Measurements from ENCODE around the gene SYT5. TPM values are rescaled to one million over a fixed set of nuclear protein-coding genes. Genes with fewer than 3 reads are reported as not detected.

SYT5 gene
- total RNA-seq, 1 donor: 0.63 TPM

DNA sequence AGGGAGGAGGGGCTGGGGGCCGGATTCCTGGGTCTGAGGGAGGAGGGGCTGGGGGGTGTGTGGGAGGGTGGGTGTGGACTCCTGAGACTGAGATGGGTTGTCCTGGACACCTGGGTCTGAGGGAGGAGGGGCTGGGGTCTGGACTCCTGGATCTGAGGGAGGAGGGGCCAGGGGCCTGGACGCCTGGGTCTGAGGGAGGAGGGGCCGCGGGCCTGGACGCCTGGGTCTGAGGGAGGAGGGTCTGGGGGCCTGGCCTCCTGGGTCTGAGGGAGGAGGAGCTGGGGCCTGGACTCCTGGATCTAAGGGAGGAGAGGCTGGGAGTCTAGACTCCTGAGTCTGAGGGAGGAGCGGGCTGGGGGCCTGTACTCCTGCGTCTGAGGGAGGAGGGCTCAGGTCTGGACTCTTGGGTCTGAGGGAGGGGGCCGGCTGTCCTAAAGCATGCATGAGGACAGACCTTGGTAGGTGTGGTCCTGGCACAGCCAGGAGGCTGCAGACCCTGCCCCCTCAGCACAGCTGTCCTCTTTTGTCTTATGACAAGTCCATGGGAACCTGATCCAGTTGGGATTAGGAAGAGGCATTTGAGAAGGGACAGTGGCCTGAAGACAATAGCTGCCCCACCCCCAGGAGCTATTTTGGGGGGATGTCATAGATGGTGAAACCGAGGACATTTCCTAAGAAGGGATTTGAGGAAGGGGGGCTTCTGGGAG, 32.4 kb downstream of the SYT5 start:
- Histone ChIP-seq H3K4me3 (ENCODE audit: low read length) (no peak overlapping the region), H3K27me3 (ENCODE audit: insufficient read depth, low read length) (peaks cover 9% of the 10 kb centered on the region), H3K4me1 (ENCODE audit: insufficient read depth, low read length) (peaks cover 11% of the 10 kb centered on the region), H3K9me3 (ENCODE audit: low read depth, low read length) (no peaks in the 10 kb centered on the region)

DNA sequence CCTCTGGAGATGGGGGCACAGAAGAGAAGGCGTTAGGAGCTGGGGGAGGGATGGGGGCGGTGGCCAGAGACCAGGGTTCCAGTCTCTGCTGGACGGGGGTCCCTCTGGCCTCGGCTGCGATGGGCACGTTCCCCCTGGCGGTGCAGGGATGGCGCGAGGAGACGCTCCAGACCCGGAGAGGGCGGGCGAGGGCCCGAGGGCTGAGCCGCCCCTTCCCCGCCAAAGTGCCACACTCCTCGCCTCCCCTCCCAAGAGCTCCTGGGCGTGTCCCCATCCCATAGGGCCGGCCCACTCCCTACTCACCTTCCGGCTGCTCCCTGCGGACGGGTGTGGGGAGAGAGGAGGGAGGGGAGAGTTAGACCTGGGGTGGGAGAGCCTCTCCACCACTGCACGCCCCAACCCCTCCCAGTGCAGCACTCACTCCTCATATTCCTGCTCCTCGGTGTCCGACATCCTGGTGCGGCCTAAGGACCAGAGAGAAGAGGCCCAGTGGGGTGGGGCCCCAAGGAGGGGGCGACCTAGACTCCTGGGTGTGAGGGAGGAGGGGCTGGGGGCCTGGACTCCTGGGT, 33.3 kb downstream of the SYT5 start:
- peaks cover 11% of the 10 kb centered on the region for H3K4me1 ChIP-seq (ENCODE audit: insufficient read depth, low read length)
- peaks cover 11% of the 10 kb centered on the region for H3K27me3 ChIP-seq (ENCODE audit: insufficient read depth, low read length)
- no peaks in the 10 kb centered on the region for H3K9me3 ChIP-seq (ENCODE audit: low read depth, low read length)
- H3K4me3 ChIP-seq (ENCODE audit: low read length): no peak overlapping the region

DNA sequence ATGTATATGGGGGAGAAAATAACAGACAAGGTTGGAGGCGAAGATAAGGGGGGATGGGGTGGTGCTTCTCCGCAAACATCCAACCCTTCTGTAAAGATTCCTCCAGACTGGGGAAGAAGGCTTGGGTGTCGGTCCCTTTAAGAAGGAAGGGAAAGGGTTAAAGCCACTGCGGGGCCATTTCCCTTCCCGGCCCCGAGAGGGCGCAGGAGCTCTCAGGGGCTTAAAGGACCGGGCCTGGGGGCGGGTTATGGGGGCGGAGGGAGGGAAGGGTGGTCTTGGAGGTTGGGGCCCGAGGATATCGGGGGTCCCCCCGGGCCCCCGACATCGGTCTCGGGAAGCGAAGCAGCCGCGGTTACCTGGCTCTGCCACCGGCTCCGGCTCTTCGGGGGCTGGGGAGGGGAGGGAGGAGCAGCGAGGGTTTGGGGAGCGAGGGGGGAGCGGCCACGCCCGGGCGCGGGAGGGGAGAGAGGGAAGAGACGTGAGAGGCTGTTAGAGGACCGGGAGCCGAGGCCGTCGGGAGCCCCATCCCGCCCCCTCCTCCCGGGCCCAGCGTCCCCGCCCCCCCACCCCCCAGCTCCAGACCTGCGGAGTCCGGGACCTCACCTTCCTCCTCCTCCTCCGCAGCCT, 33.9 kb downstream of the SYT5 start:
- Histone ChIP-seq H3K4me1 (ENCODE audit: insufficient read depth, low read length) (peaks cover 11% of the 10 kb centered on the region), H3K27me3 (ENCODE audit: insufficient read depth, low read length) (peaks cover 13% of the 10 kb centered on the region), H3K9me3 (ENCODE audit: low read depth, low read length) (no peaks in the 10 kb centered on the region), H3K4me3 (ENCODE audit: low read length) (no peak overlapping the region)

DNA sequence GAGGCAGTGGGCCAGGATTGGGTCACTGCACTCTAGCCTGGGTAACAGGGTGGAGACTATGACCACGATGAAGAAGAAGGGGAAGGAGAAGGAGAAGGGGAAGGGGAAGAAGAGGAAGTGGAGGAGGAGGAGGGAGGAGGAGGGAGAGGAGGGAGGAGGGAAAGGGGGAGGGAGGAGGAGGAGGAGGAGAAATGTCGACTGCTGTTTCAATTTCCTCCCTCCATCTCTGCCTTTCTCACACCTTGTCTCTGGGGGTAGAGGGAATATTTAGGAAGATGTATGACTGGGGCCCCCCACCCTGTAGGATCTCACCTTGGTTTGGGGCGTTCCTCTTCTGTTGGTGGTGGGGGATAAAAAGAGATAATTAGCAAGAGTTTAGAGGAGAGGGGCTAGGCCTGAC, 34.9 kb downstream of the SYT5 start:
- Histone ChIP-seq H3K9me3 (ENCODE audit: low read depth, low read length) (no peaks in the 10 kb centered on the region), H3K4me1 (ENCODE audit: insufficient read depth, low read length) (peaks cover 11% of the 10 kb centered on the region), H3K27me3 (ENCODE audit: insufficient read depth, low read length) (peaks cover 16% of the 10 kb centered on the region), H3K4me3 (ENCODE audit: low read length) (no peak overlapping the region)

DNA sequence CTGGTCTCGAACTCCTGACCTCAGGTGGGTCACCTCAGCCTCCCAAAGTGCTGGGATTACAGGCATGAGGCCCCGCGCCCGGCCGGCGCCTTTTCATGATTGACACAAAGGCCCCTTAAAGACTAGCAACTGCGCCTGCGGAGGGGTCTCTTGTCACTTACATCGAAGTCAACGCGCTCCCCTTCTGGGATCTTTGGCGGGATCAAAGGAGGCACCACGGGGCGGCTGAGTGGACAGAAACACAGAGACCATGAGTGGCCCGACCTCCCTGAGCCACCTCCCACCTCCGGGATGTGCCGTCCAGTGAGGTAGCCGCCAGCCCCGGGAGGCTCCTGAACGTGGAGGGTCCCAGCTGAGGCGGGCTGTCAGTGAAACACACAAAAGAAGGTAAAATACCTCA, 38.4 kb downstream of the SYT5 start:
- no peaks in the 10 kb centered on the region for H3K9me3 ChIP-seq (ENCODE audit: low read depth, low read length)
- peaks cover 11% of the 10 kb centered on the region for H3K4me1 ChIP-seq (ENCODE audit: insufficient read depth, low read length)
- H3K4me3 ChIP-seq (ENCODE audit: low read length): no peak overlapping the region
- H3K27me3 ChIP-seq (ENCODE audit: insufficient read depth, low read length): peaks cover 16% of the 10 kb centered on the region

DNA sequence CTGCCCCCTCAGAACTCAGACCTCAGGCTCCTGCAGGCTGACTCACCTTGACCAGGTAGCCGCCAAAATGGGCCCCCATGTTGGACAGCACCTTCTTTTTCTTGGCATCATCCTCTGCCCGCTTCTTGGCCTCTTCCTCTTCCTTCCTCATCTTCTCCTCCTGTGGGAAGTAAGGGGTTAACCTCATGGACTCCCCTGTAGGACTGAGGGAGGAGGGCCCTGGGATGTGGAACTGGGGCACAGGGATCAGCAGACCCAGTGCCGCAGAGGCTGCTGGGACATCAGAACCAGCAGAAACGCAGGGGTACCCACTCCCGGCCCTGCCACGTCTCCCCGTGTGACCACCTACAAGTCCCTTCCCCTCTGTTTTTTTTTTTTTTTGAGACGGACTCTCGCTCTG, 42.2 kb downstream of the SYT5 start:
- H3K27me3 ChIP-seq (ENCODE audit: insufficient read depth, low read length): peaks cover 7% of the 10 kb centered on the region
- H3K4me3 ChIP-seq (ENCODE audit: low read length): no peak overlapping the region
- no peaks in the 10 kb centered on the region for H3K4me1 ChIP-seq (ENCODE audit: insufficient read depth, low read length)
- no peaks in the 10 kb centered on the region for H3K9me3 ChIP-seq (ENCODE audit: low read depth, low read length)

DNA sequence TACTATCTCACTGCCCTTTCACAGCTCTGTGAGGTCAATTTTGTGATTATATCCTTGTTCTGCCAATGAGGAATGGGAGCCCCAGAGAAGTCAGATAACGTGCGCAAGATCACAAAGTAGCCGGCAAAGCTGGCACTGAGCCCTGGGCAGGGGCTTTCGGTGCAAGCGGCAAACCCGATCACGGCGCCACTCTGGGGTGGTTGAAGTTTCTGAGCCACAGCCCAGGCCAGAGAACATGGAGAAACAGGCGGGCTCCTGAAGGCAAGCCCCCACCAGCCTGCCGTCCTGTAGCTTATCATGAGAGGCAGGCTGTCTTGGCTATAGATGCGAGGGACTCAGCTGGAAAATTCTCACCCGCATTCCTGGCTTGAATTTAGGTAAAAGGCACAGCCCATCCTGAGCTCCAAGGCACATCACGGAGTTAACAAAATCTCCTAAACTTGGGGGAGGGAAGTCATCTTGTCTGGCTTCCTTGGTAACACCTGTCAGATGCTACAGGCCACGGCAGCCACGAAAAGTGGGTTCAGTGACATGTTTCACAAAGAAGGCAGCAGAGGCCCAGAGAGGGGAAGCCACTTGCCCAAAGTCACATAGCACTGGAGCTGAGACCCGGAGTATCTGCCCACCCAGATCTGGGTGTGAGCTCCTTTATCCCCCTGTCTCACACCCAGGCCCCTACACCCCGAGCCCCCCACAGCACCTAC, 43.5 kb downstream of the SYT5 start:
- Histone ChIP-seq H3K9me3 (ENCODE audit: low read depth, low read length) (no peaks in the 10 kb centered on the region), H3K27me3 (ENCODE audit: insufficient read depth, low read length) (peaks cover 3% of the 10 kb centered on the region), H3K4me3 (ENCODE audit: low read length) (no peak overlapping the region), H3K4me1 (ENCODE audit: insufficient read depth, low read length) (no peaks in the 10 kb centered on the region)

DNA sequence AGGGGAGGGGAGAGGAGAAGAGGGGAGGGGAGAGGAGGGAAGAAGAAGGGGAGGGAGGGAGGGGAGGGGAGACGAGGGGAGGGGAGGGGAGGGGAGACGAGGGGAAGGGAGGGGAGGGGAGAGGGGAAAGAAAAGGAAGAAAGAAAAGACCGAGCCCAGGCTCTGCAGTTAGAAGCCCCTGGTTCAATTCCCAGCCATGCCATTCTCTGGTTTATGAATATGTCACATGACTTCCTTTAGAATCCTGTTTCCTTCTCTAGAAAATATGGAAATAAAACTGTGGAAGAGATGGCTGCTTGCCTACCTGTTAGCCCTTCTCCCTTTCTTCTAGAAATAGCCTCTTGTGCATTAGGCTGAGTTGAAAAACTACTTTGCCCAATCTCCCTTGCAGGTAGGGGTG, 45.4 kb downstream of the SYT5 start:
- Histone ChIP-seq H3K27me3 (ENCODE audit: insufficient read depth, low read length) (peaks cover 7% of the 10 kb centered on the region), H3K4me3 (ENCODE audit: low read length) (no peak overlapping the region), H3K4me1 (ENCODE audit: insufficient read depth, low read length) (no peaks in the 10 kb centered on the region), H3K9me3 (ENCODE audit: low read depth, low read length) (no peaks in the 10 kb centered on the region)

DNA sequence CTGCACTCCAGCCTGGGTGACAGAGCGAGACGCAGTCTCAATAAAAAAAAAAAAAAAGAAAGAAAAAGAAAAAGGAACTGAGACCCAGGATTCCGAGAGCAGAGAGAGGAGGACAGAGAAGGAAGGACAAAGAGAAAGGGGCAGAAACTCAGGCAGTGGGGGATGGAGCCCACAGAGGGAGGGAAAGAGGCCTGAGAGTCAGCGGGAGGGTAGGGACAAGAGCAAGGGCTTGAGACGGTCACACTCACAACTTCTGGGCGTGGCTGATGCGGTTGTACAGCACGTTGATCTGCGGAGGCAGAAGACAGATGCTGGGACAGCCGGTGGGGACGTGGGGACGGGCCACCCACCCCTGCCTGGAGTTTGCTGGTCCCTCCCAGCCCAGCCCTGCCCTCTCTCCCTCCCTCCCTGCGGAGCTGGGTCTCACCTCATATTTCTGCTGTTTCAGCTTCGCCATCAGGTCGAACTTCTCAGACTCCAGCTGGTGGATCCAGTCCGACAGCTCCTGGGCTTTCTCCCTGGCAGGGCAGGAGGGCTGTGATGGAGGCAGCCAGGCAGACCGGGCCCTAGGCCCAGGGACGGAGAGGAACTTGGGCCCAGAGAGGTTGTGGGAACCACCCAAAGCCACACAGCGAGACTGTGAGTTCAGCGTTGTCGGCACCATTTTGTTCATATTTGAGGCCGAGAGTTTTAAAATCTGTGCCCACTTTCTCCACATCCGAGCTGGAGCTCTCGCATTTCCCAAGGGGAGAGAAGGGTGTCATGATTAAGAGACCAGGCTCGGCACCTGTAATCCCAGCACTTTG, 46.2 kb downstream of the SYT5 start:
- H3K4me3 ChIP-seq (ENCODE audit: low read length): no peak overlapping the region
- H3K27me3 ChIP-seq (ENCODE audit: insufficient read depth, low read length): peaks cover 7% of the 10 kb centered on the region
- H3K4me1 ChIP-seq (ENCODE audit: insufficient read depth, low read length): no peaks in the 10 kb centered on the region
- no peaks in the 10 kb centered on the region for H3K9me3 ChIP-seq (ENCODE audit: low read depth, low read length)

DNA sequence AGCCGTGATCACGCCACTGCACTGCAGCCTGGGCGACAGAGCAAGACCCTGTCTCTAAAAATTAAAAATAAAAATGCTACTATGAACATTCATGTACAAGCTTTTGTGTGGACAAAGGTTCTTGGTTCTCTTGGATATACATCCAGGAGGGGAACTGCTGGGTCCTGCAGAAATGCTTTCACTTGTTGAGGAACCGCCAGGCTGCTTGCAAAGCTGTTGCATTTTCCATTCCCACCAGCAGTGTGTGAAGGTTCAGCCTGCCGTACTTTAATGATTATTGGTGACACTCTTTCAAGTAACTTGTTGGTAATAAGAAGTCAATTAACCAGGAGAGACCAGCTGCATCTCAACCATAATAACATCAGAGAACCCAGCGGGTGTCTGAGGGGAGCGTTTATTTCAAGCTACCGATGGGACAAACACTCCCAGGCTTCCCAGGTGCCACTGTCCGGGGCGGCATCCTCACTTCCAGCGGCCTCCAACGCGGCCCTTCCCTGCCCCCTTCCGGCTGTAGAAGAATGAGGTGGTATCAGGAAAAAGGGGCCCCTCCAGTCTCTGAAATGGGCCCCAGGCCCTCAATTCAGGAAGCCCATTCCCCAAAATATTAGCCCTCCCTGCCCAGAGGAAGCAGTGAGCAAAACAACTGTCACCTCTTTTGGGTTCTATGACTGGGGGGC, 47.5 kb downstream of the SYT5 start:
- H3K4me3 ChIP-seq (ENCODE audit: low read length): no peak overlapping the region
- H3K27me3 ChIP-seq (ENCODE audit: insufficient read depth, low read length): peaks cover 7% of the 10 kb centered on the region
- no peaks in the 10 kb centered on the region for H3K9me3 ChIP-seq (ENCODE audit: low read depth, low read length)
- H3K4me1 ChIP-seq (ENCODE audit: insufficient read depth, low read length): no peaks in the 10 kb centered on the region

DNA sequence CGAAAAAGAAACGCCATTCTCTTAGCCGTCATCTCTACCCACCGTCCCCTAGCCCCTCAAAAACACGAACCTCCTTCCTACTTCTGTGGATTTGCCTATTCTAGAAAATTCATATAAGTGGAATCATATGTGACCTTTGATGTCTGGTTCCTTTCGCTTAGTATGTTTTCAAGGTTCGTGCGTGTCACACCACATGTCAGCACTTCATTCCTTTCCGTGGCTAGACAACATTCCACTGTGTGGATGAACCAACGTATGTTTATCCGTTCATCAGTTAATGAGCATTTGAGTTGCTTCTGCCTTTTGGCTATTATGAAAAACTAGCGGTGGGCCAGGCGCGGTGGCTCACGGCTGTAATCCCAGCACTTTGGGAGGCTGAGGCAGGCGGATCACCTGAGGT, 48.7 kb downstream of the SYT5 start:
- peaks cover 7% of the 10 kb centered on the region for H3K27me3 ChIP-seq (ENCODE audit: insufficient read depth, low read length)
- H3K9me3 ChIP-seq (ENCODE audit: low read depth, low read length): no peaks in the 10 kb centered on the region
- H3K4me1 ChIP-seq (ENCODE audit: insufficient read depth, low read length): no peaks in the 10 kb centered on the region
- H3K4me3 ChIP-seq (ENCODE audit: low read length): no peak overlapping the region

Other genes with a start within 250 kb of the SYT5 start
- gene NLRP7, start 232.8 kb downstream of the SYT5 start, total RNA-seq: 0.10 TPM
- gene NLRP2, start 213.9 kb downstream of the SYT5 start, total RNA-seq: 2.4 TPM
- gene GP6, start 142.0 kb downstream of the SYT5 start, total RNA-seq: 3.3 TPM
- gene RDH13, start 117.1 kb downstream of the SYT5 start, total RNA-seq: 6.8 TPM
- gene EPS8L1, start 104.4 kb downstream of the SYT5 start, total RNA-seq: 0.84 TPM
- 45.8 TPM for gene PPP1R12C, start 62.7 kb downstream of the SYT5 start, total RNA-seq
- 9.7 TPM for gene TNNT1, start 31.1 kb downstream of the SYT5 start, total RNA-seq
- gene TNNI3, start 22.6 kb downstream of the SYT5 start, total RNA-seq: not detected
- 0.52 TPM for gene DNAAF3, start 13.7 kb downstream of the SYT5 start, total RNA-seq
- not detected for gene PTPRH, start 29.2 kb upstream of the SYT5 start, total RNA-seq
- gene TMEM86B, start 48.5 kb upstream of the SYT5 start, total RNA-seq: 2.0 TPM
- 62.5 TPM for gene PPP6R1, start 78.7 kb upstream of the SYT5 start, total RNA-seq
- 7.9 TPM for gene HSPBP1, start 99.8 kb upstream of the SYT5 start, total RNA-seq
- gene BRSK1, start 103.7 kb upstream of the SYT5 start, total RNA-seq: 0.52 TPM
- gene TMEM150B, start 145.1 kb upstream of the SYT5 start, total RNA-seq: 2.0 TPM
- 14.3 TPM for gene KMT5C, start 159.6 kb upstream of the SYT5 start, total RNA-seq
- not detected for gene COX6B2, start 174.4 kb upstream of the SYT5 start, total RNA-seq
- not detected for gene GARIN5B, start 183.0 kb upstream of the SYT5 start, total RNA-seq
- gene IL11, start 190.2 kb upstream of the SYT5 start, total RNA-seq: 0.10 TPM
- not detected for gene TMEM190, start 196.5 kb upstream of the SYT5 start, total RNA-seq
- 1.9 TPM for gene TMEM238, start 204.0 kb upstream of the SYT5 start, total RNA-seq
- gene RPL28, start 205.6 kb upstream of the SYT5 start, total RNA-seq: 605 TPM
- gene UBE2S, start 227.5 kb upstream of the SYT5 start, total RNA-seq: 20.7 TPM